GM18861 (cell line): ENCODE results near the gene PLPP4.

Experiments used
- ATAC-seq: cut with Tn5 transposase; IDR thresholded peaks from one replicate; pipeline ENCODE4 v1.9.1; 2021; ENCODE audit not compliant: unreplicated experiment

Gene PLPP4

GRCh38 chr10:120456626-120457430 is at the start of gene PLPP4:
Gene PLPP4 (plus strand): TSS chr10:120457227. CDS start chr10:120457306, 79 bp downstream.
- ATAC-seq: no peak

DNA sequence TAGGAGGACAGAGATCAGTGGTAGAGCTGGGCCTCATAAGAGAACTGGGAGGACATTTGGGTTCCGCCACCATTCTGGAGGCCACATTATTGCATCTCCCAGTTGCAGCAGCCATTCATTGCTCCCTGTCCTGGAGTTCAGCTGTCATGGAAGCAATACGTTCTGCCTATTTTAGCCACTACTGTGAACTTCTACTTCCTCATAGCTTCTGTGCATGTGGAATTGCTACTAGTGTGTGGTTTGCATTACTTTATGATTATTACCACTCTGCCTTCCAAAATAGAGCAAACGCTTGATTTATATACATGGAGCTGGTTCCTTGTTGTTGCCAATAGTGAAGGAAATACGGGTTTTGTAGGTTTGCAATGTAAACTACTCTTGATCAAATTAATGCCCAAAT is 47.2 kb upstream of the PLPP4 start:
- ATAC-seq: no peak

GRCh38 chr10:120414946-120415345 is 42.1 kb upstream of the PLPP4 start:
- no peak for ATAC-seq

- ATAC-seq: no peak
Observed at GRCh38 chr10:120415709-120416330, 41.2 kb upstream of the PLPP4 start.

- no peak for ATAC-seq
Observed at GRCh38 chr10:120420421-120420820, 36.6 kb upstream of the PLPP4 start.

DNA sequence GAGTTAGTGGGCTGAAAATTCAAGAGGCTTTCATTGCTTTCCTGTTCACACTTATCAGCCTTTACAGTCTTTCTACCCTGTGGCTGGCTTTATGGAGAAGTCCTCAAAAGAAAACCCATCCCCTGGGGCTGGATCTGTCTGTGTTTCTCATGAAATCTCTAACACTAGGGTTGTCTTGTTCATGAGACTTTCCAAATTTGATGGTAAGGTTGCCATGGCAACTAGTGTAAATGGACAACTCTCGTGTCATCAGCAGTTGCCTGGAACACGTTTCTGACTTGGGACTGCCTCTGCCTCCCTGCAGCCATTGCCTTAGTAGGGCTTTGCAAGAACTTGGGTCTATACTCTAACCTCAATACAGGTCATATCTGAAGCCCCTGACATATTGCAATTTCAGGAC is 35.8 kb upstream of the PLPP4 start:
- ATAC-seq: no peak

GRCh38 chr10:120422457-120422856 is 34.6 kb upstream of the PLPP4 start:
- no peak for ATAC-seq

DNA sequence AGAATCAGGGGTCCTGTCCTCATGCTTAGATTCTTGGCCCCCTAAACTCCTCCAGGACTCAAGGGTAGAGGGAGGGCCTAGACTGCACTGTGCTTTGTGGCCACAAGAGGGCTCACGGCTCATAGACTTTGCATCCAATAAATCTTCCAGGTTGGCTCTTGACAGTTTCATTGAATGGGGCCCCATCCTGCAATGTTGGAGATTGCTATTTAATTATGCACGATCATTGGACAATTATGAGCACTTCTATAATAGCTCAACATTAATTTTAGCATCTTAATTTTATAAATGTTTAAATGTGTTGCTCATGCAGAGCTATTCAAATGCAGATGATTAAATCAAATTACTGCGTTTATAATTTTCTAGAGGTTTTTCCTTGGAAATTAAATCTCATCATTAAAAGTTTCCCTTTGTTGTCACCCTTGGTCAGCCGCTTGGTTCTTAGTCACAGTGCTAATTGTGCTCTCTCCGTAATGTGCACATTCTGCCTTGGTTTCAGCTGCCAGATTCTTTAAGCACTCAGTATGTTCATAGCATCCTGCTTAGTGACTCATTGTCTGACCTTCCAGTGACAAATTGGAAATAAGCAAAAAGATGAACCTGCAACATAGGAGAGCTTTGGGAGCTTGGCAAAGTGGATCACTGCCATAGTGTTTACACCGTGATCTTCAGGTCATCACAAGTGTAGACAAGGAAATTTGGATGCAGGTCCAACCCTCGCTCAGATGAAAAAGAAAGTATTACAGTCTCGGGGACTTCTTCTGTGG is 33.4 kb upstream of the PLPP4 start:
- ATAC-seq: peak; percentile 52

DNA sequence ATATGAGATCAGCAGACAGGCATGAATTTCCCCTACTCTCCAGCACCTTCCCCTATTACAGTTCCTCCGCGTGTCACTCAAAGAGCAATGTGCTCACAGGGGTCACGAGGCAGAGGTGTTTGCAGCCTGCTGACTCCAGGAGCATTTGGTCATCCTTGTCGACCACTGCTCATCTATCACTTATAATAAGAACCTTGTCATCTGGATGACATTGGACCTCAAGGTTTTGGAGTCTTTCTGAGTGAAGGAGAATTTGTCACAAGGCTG is 32.9 kb upstream of the PLPP4 start:
- ATAC-seq: no peak

DNA sequence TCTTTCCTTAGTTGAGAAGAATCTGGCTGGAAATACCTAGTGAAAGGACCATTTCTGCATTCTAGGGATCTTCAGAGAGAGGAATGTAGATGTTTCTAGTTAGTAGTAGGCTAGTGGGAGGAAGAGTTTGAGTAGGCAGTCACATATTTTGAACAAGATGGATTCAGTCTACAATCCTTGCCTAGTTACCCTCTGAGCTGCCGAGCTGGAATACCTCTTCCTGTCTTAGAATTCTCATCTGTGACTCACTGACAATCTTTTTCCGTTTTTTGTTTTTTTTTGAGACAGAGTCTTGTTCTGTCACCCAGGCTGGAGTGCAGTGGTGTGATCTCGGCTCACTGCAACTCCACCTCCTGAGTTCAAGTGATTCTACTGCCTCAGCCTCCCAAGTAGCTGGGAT is 30.7 kb upstream of the PLPP4 start:
- no peak for ATAC-seq

GRCh38 chr10:120428754-120429153 is 28.3 kb upstream of the PLPP4 start:
- ATAC-seq: no peak

DNA sequence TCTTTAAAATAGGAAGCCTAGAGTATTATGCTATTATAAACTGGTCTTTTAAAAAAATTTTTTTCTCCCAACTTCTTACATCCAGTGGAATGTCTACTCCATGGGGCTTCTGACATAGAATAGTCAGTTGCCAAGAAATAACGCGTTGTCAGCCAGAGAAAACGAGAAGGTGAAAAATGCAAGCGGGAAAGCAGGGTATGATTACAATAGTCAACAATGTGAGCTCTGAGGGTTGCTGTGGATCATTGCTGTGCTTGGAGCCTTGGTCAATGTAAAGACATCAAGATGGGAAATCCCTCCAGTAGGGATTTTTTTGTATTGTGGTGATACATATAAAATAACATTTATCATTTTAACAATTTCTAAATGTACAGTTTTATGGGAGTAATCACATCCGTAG is 27.6 kb upstream of the PLPP4 start:
- no peak for ATAC-seq

GRCh38 chr10:120431251-120431651 is 25.8 kb upstream of the PLPP4 start:
- no peak for ATAC-seq

- ATAC-seq: no peak
Observed at GRCh38 chr10:120432209-120432608, 24.8 kb upstream of the PLPP4 start.

DNA sequence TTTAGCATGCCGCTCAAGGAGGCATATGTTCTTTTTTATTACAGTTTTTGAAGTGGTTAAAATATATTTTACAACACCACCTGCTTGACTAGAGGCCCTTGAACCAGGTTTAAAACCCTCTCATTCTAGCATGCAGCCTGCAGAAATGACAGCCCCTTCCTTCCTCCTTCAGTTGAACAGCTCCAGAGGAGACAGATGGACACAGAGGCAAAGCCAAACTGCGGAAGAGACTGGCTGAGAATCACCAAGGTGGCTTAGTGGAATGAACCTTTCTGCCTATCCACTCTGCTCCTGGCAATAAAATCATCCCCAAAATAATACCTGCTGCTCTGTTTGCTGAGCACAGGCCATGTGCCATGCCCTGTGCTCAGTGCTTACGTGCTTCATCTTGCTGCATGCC is 23.9 kb upstream of the PLPP4 start:
- no peak for ATAC-seq

- no peak for ATAC-seq
Observed at GRCh38 chr10:120436439-120437112, 20.5 kb upstream of the PLPP4 start.

- no peak for ATAC-seq
Observed at GRCh38 chr10:120437541-120437940, 19.5 kb upstream of the PLPP4 start.

- no peak for ATAC-seq
Observed at GRCh38 chr10:120451968-120452367, 5.1 kb upstream of the PLPP4 start.

GRCh38 chr10:120453319-120453718 is 3.7 kb upstream of the PLPP4 start:
- no peak for ATAC-seq

DNA sequence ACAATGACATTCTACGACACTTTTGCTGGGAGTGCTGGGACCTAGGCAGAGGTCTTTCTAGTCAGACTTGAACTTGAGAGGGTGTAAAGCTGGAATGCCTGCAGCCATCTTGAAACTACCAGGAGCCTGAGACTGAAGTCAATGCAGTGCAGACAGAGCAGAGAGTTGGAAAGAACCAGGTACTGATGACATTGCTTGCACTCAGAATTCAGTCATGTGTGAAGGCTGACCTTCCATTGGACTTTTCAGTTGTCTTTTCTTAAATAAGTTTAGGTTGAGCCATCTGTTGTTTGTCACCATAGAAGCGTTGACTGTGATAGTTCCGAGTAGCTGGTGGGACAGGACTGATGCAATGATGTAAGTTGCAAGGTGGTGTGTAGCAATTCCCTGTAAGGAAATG is 3.1 kb upstream of the PLPP4 start:
- ATAC-seq: no peak

DNA sequence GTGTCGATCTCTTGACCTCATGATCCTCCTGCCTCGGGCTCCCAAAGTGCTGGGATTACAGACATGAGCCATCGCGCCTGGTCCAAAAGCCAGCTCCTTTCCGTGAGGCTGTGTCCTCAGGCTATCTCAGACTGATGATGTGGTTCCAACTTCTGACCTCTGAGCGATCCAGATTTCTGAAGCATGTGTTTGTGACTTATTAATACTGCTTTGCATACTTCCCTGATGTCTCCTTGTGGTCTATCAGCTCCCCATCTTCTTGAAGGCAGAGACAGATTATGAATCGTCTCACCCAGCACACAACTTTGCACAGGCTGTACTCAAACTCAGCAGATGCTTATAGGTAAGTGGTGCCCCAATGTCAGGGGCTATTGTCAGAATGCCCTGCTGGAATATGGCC is 2.0 kb upstream of the PLPP4 start:
- ATAC-seq: no peak

GRCh38 chr10:120455606-120456005 is 1.4 kb upstream of the PLPP4 start:
- ATAC-seq: no peak
